ENCODE measurements around the gene FLNA.

- TF ChIP-seq POLR2A (IDR thresholded peaks at IDR 0.05), result no peak
- no peak for TF ChIP-seq CTCF (IDR thresholded peaks at IDR 0.05 in 8 of 11, conservative IDR thresholded peaks at IDR 0.05 in 3 of 11)
- peak; percentile 27 to 63 (median 33) for TF ChIP-seq POLR2AphosphoS5 (IDR thresholded peaks at IDR 0.05)
These were observed 17.2 kb downstream of the FLNA start for GRCh38 chrX:154357205-154357604.
